Spleen (tissue), 11 donors: ENCODE data around the gene IRS1. TPM values are rescaled to one million over a fixed set of nuclear protein-coding genes. Genes with fewer than 3 reads are reported as not detected.
"Not testable (repeated sequence)": the region's sequence is repeated elsewhere in the genome, so short reads cannot be mapped to it uniquely, and the experiment has no call there.

ENCODE experiments used
- DNase-seq: peaks from one replicate; pipeline ENCODE4 v3.0.0-alpha.2; 2020
- H3K27ac ChIP-seq, 8 donors: fragments of 200-600 bp; sonication (generic) in 7 of 8; 1 replicate in 4 of 8; 2 replicates in 4 of 8; pipeline versions ENCODE4 v1.5.0 to v1.8.0; 2016 to 2021; ENCODE audit warnings: inconsistent platforms in 4 of 8, mild to moderate bottlenecking in 4 of 8, moderate library complexity in 1 of 8
- H3K27me3 ChIP-seq, 7 donors: fragments of 200-600 bp; sonication (generic) in 6 of 7; replicated peaks in 1 of 7; 1 replicate in 4 of 7; 2 replicates in 3 of 7; pipeline versions ENCODE4 v1.5.0 to v1.8.0; 2016 to 2021; ENCODE audit warnings: inconsistent platforms in 3 of 7, mild to moderate bottlenecking in 1 of 7
- H3K36me3 ChIP-seq, 6 donors: fragments of 200-600 bp; sonication (generic) in 5 of 6; 1 replicate in 4 of 6; 2 replicates in 2 of 6; pipeline versions ENCODE4 v1.5.0 to v1.8.0; 2016 to 2021; ENCODE audit warnings: inconsistent platforms in 2 of 6
- H3K4me1 ChIP-seq, 6 donors: fragments of 200-600 bp; sonication (generic) in 5 of 6; 1 replicate in 3 of 6; 2 replicates in 3 of 6; pipeline versions ENCODE4 v1.5.0 to v1.8.0; 2016 to 2021; ENCODE audit warnings: inconsistent platforms in 3 of 6
- H3K4me3 ChIP-seq, 8 donors: fragments of 200-600 bp; sonication (generic) in 7 of 8; 1 replicate in 4 of 8; 2 replicates in 4 of 8; pipeline versions ENCODE4 v1.5.0 to v1.8.0; 2016 to 2021; ENCODE audit warnings: inconsistent platforms in 4 of 8, mild to moderate bottlenecking in 4 of 8, moderate library complexity in 2 of 8
- H3K9me3 ChIP-seq, 8 donors: fragments of 200-600 bp; sonication (generic) in 7 of 8; 1 replicate in 4 of 8; 2 replicates in 4 of 8; pipeline versions ENCODE4 v1.5.0 to v1.8.0; 2016 to 2021; ENCODE audit warnings: inconsistent platforms in 4 of 8
- POLR2A ChIP-seq, 3 donors: fragments of 450-650 bp; IDR thresholded peaks; one replicate each; pipeline ENCODE4 v1.5.1; 2017; ENCODE audit warnings: antibody characterized with exemption in 3 of 3, mild to moderate bottlenecking in 1 of 3
- POLR2AphosphoS5 ChIP-seq, 3 donors: sonication (generic); formaldehyde crosslinking; IDR thresholded peaks; one replicate each; pipeline ENCODE4 v1.5.1; 2017; ENCODE audit warnings: antibody characterized with exemption in 3 of 3
- WGBS, 5 donors: extraction: QIAGEN DNeasy Blood & Tissue Kit in 3 of 5; methylation state at CpG; one replicate each; pipeline versions ENCODE4 v1.1.5 to v1.1.7; 2013 to 2018; 5-methylcytosine and 5-hydroxymethylcytosine counted together
- intact Hi-C: fragments of 100-400 bp; cut with DNase I; formaldehyde crosslinking; loops from one replicate; pipeline ENCODE4 v1.15.0; 2023; ENCODE audit warnings: low total_unique reads
- polyA plus RNA-seq, 3 donors: library from polyadenylated mRNA; stranded (reverse); fragments of 200-250 nt; gene quantifications; one replicate each; pipeline ENCODE4 v1.2.1, GENCODE V29; 2013
- total RNA-seq, 7 donors: library from RNA; depleted of rRNA in 3 of 7; stranded (reverse); fragments of >200 nt in 3 of 7; fragmentation: NEBNext Ultra II Directional in 4 of 7; extraction: Animal tissue kit (Norgen Biotek cat#: 25700) in 4 of 7; gene quantifications; one replicate each; pipeline versions ENCODE4 v1.1.0 to v1.2.1, GENCODE V29; 2016 to 2021
- TF ChIP-seq, protein P1 (sequence below), 11 experiments: fragments of 200-600 bp in 7 of 11; fragments of 450-650 bp in 4 of 11; sonication (generic) in 4 of 11; IDR thresholded peaks in 8 of 11; conservative IDR thresholded peaks in 3 of 11; 1 replicate in 7 of 11; 2 replicates in 4 of 11; pipeline versions ENCODE4 v1.4.0 to v1.8.0; 2016 to 2021; ENCODE audit warnings: antibody characterized with exemption in 11 of 11, inconsistent platforms in 4 of 11, mild to moderate bottlenecking in 1 of 11
- donor health status: healthy with polysubstance abuse.
- donor health status: DM: no; HTN: no; CAD: no; lungs with moderate emphysema.
- donor health status: DM: no; HTN: no; CAD: no.
- donor health status: Bipolar disorder and iron deficiency.
- donor health status: healthy.
- donor health status: DM: no; HTN: no; CAD: no.
- donor health status: DM: yes; HTN: yes; CAD: no.

IRS1 gene
- total and polyA plus RNA-seq, 10 donors: 0.89 to 11.6 (median 8.2) TPM

DNA sequence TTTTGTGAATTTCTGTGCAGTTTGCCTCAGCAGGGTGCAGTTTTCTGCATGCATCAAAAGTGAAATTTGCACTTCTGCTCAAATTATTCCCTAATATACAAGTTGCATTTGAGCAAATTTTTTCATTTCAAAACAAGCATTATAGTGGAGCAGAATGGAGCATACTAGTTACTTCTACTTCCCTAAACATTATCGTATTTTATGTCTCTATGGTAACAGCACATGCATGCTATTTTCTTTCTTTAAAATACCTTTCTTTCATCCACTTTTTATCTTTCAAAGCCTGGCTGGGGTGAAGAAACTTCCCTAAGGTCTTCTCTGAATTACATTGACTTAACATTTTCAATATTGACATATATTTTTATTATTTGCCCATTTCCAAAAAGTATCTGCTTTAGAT is 47.5 kb upstream of the IRS1 start:
- intact Hi-C loops: no loop called here
- no peak for TF ChIP-seq POLR2AphosphoS5 (IDR thresholded peaks at IDR 0.05)
- TF ChIP-seq, protein P1, sequence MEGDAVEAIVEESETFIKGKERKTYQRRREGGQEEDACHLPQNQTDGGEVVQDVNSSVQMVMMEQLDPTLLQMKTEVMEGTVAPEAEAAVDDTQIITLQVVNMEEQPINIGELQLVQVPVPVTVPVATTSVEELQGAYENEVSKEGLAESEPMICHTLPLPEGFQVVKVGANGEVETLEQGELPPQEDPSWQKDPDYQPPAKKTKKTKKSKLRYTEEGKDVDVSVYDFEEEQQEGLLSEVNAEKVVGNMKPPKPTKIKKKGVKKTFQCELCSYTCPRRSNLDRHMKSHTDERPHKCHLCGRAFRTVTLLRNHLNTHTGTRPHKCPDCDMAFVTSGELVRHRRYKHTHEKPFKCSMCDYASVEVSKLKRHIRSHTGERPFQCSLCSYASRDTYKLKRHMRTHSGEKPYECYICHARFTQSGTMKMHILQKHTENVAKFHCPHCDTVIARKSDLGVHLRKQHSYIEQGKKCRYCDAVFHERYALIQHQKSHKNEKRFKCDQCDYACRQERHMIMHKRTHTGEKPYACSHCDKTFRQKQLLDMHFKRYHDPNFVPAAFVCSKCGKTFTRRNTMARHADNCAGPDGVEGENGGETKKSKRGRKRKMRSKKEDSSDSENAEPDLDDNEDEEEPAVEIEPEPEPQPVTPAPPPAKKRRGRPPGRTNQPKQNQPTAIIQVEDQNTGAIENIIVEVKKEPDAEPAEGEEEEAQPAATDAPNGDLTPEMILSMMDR (IDR thresholded peaks at IDR 0.05 in 8 of 11, conservative IDR thresholded peaks at IDR 0.05 in 3 of 11): no peak
- TF ChIP-seq POLR2A (IDR thresholded peaks at IDR 0.05): no peak
- peaks cover 0 to 9% (median 0%) of the 10 kb centered on the region in 6 donors for H3K36me3 ChIP-seq
- H3K4me1 ChIP-seq: peaks cover 0 to 45% (median 16%) of the 10 kb centered on the region in 6 donors
- no peak overlapping the region for H3K27ac ChIP-seq
- H3K4me3 ChIP-seq: no peak overlapping the region
- no peak for DNase-seq
- no peaks in the 10 kb centered on the region for H3K9me3 ChIP-seq
- WGBS, 5 donors: 56 to 63% (median 59%) methylated on average over 1 of the region's 1 CpG
- no peaks in the 10 kb centered on the region for H3K27me3 ChIP-seq

GRCh38 chr2:226845386-226846116 is 45.9 kb upstream of the IRS1 start:
- H3K27ac ChIP-seq: no peak overlapping the region
- TF ChIP-seq POLR2A (IDR thresholded peaks at IDR 0.05) (no peak), POLR2AphosphoS5 (IDR thresholded peaks at IDR 0.05) (no peak)
- TF ChIP-seq, protein P1 (IDR thresholded peaks at IDR 0.05 in 8 of 11, conservative IDR thresholded peaks at IDR 0.05 in 3 of 11): no peak
- H3K4me3 ChIP-seq: no peak overlapping the region
- no peak for DNase-seq
- H3K36me3 ChIP-seq: peaks cover 0 to 10% (median 0%) of the 10 kb centered on the region in 6 donors
- peaks cover 0 to 55% (median 16%) of the 10 kb centered on the region in 6 donors for H3K4me1 ChIP-seq
- intact Hi-C loops: no loop called here
- H3K9me3 ChIP-seq: no peaks in the 10 kb centered on the region
- no peaks in the 10 kb centered on the region for H3K27me3 ChIP-seq
- WGBS, 5 donors: 78 to 89% (median 82%) methylated on average over 3 of the region's 3 CpGs

DNA sequence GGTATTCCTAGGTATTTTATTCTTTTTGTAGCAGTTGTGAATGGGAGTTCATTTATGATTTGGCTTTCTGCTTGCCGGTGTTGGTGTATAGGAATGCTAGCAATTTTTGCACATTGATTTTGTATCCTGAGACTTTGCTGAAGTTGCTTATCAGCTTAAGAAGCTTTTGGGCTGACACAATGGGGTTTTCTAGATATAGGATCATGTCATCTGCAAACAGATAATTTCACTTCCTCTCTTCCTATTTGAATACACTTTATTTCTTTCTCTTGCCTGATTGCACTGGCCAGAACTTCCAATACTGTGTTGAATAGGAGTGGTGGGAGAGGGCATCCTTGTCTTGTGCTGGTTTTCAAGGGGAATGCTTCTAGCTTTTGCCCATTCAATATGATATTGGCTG is 43.4 kb upstream of the IRS1 start:
- peaks cover 4 to 80% (median 40%) of the 10 kb centered on the region in 6 donors for H3K4me1 ChIP-seq
- intact Hi-C loops, H3K36me3 ChIP-seq, DNase-seq, H3K27me3 ChIP-seq, H3K9me3 ChIP-seq, H3K4me3 ChIP-seq: not testable (repeated sequence)
- H3K27ac ChIP-seq: peak overlapping the region in 4 of 8 donors; percentile 48 to 59 (median 54)
- WGBS, 5 donors: 84 to 97% (median 94%) methylated on average over 1 of the region's 1 CpG

GRCh38 chr2:226839951-226840350 is 40.3 kb upstream of the IRS1 start:
- H3K9me3 ChIP-seq: no peaks in the 10 kb centered on the region
- peak overlapping the region in 1 of 8 donors; percentile 23 for H3K4me3 ChIP-seq
- TF ChIP-seq POLR2AphosphoS5 (IDR thresholded peaks at IDR 0.05): no peak
- no peak for TF ChIP-seq POLR2A (IDR thresholded peaks at IDR 0.05)
- TF ChIP-seq, protein P1 (IDR thresholded peaks at IDR 0.05 in 8 of 11, conservative IDR thresholded peaks at IDR 0.05 in 3 of 11): no peak
- intact Hi-C loops: no loop called here
- no peaks in the 10 kb centered on the region for H3K27me3 ChIP-seq
- no peak for DNase-seq
- 92 to 98% (median 97%) methylated on average over 2 of the region's 2 CpGs for WGBS, 5 donors
- peak overlapping the region in 5 of 8 donors; percentile 46 to 100 (median 98) for H3K27ac ChIP-seq
- H3K4me1 ChIP-seq: peaks cover 13 to 84% (median 49%) of the 10 kb centered on the region in 6 donors
- H3K36me3 ChIP-seq: peaks cover 0 to 8% (median 0%) of the 10 kb centered on the region in 6 donors
